VCaP (cell line): Measurements from ENCODE around the gene NMNAT3.

Experiments
- H3K27ac ChIP-seq: fragments of 450-650 bp; 2 replicates; pipeline ENCODE4 v1.5.1; 2017
- TF ChIP-seq, protein P1 (sequence below): fragments of 450-650 bp; conservative IDR thresholded peaks from 2 replicates; pipeline ENCODE4 v1.5.1; 2017; ENCODE audit warnings: mild to moderate bottlenecking, moderate library complexity

The NMNAT3 gene

DNA sequence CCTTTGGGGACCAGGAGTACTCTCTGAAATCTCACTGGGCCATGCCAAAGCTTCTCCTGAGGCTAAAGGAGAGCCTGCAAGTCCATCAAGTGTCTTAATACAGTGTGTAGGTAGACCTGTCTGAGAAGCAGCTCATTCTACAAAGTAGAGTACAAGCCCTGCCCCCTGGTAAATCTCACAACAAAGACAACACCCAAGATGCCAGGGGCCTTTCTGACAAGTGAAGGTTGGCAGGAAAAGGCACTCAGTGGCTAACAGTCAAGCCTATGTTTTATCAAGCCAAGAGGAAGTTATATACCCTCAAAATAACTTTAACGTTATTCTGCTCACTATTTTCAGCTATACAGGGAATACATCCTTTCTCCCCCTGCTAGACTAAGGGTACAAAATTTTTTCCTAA is 58.3 kb downstream of the NMNAT3 start:
- TF ChIP-seq, protein P1, sequence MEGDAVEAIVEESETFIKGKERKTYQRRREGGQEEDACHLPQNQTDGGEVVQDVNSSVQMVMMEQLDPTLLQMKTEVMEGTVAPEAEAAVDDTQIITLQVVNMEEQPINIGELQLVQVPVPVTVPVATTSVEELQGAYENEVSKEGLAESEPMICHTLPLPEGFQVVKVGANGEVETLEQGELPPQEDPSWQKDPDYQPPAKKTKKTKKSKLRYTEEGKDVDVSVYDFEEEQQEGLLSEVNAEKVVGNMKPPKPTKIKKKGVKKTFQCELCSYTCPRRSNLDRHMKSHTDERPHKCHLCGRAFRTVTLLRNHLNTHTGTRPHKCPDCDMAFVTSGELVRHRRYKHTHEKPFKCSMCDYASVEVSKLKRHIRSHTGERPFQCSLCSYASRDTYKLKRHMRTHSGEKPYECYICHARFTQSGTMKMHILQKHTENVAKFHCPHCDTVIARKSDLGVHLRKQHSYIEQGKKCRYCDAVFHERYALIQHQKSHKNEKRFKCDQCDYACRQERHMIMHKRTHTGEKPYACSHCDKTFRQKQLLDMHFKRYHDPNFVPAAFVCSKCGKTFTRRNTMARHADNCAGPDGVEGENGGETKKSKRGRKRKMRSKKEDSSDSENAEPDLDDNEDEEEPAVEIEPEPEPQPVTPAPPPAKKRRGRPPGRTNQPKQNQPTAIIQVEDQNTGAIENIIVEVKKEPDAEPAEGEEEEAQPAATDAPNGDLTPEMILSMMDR, result no peak
- no peak overlapping the region for H3K27ac ChIP-seq

DNA sequence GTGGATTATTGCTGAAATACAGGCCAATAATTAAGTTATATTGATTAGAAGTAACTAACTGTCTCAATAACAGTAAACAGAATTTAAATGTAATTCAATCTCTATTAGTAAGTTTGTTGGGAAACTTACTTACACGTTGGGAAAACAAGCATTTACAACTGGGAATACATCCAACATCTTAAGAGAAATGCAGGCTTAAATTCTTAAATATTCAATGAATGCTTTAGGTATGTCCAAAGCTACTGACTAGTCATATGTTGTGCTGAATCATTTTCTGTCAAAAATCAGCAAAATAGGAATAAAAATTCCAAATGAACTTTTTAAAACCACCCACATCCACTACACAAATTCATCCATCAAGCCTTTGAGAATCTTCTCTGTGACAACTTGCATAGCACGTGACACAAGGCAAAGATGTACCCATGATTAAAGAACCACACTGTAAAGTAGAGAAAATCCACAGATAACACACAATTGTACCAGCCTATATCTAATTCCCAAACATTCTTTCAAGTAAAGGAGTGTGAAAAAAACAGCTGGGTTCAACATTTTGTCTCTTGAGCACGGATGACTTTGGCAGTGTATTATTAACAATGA is 60.0 kb downstream of the NMNAT3 start:
- TF ChIP-seq, protein P1, result no peak

DNA sequence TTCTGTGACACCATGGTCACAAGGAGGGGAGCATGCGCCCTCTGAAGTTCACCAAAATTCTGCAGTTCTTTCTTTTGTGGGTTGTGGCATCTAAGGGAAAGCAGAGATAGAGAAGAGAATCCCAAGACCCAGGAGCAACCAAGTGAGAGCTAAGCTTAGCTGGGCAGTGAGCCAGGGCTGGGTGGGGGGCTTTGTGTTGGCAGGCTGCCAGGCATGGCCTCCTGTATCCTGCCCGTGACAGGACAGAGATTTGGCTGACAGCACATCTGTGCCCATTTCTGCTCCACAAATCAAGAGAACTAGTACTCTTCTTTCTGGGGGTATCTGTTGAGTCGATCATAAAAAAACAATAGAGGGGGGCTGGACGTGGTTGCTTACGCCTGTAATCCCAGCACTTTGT is 66.2 kb downstream of the NMNAT3 start:
- TF ChIP-seq, protein P1, result no peak
- no peak overlapping the region for H3K27ac ChIP-seq

More for the DNA sequence above, 60.0 kb downstream of the NMNAT3 start:
- H3K27ac ChIP-seq, result no peak overlapping the region

DNA sequence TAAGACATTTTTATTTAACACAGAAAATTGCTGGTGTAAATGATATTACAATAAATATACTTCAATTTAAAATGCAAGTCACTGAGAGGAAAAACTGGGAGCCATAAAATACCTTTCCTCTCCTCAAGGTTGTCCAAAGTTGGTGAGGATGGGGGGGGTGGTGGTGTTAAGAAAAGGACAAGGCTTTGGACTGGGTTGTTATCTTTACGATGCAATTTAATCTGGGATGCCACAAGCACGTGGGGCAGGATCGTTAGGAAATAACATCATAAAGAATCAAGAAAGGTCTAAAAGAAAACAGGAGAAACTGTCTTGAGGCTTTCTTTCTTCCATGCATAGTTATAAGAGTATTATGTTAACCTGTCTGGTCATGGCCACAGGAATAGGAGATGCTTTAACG is 66.9 kb downstream of the NMNAT3 start:
- H3K27ac ChIP-seq, result no peak overlapping the region
- TF ChIP-seq, protein P1, result no peak

DNA sequence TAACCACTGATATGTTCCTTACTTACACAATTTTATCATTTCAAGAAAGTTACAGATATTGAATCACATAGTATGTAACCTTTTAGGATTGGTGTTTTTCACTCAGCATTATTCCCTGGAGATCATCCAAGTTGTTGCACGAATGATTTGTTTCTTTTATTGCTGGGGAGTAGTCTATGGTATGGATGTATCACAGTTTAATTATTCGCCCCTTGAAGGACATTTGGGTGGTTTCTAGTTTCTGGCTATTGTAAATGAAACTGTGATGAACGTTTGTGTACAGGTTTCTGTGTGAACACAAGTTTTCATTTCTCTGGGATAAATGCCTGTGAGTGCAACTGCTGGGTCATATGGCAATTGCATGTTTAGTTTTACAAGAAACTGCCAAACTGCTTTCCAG is 68.8 kb downstream of the NMNAT3 start:
- no peak overlapping the region for H3K27ac ChIP-seq
- TF ChIP-seq, protein P1, result no peak

DNA sequence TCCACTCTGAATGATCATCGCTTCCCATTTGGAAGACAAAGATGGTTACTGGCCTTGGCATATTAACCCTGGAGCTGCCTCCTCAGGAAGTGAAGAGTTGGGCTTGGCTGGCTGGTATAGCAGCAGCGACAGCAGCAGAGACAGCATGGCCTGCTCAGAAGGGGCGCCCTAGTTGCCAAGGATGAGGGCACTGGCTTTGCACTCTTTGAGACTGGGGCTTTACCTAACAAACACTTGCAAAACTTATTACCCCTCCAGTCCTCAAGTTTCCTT is 69.7 kb downstream of the NMNAT3 start:
- no peak overlapping the region for H3K27ac ChIP-seq
- TF ChIP-seq, protein P1, result no peak

DNA sequence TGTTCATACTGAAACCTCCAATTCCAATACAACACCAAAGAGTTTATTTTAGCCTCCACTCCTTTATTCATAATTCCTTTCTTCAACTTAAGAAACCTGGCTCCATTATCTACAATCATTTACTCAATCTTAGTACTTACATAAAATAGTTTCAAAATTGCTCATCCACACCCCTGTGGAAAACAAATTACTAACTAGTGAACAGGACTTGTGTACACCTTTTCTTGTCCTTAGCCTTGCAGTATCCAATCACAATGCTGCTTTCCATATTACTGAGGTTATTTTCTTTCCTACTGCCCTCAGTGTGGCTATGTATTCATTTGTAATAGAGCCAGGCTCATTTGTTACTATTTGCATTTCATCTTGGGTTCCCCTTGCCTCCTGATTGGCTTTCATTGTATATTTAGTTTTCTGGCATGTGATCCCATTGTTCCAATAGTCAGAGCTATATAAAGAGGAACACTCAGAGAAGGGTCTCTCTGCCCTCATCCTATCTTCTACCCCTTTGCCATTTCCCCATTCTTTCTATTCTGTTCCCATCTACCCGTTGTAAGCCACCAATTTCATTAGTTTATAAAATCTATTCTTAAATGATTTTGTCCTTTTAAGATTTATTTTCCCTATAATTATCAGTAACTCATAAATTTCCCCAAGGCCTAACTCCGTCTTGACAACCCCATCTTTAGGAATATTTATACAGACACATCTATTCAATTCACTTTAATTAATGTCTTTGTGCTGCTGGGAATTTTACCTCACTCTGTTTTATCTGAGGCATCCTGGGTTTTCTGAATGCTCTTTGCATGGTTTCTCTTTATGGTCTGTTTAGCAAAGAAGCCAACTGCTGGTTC is 70.3 kb downstream of the NMNAT3 start:
- TF ChIP-seq, protein P1, result no peak
- H3K27ac ChIP-seq, result no peak overlapping the region
